NCI-H1436 (cell line): ENCODE measurements around the gene REEP6.

Experiments
- DNase-seq: peaks from one replicate; lab custom pipeline; 2025; lab: John Stamatoyannopoulos, UW

REEP6 gene

DNA sequence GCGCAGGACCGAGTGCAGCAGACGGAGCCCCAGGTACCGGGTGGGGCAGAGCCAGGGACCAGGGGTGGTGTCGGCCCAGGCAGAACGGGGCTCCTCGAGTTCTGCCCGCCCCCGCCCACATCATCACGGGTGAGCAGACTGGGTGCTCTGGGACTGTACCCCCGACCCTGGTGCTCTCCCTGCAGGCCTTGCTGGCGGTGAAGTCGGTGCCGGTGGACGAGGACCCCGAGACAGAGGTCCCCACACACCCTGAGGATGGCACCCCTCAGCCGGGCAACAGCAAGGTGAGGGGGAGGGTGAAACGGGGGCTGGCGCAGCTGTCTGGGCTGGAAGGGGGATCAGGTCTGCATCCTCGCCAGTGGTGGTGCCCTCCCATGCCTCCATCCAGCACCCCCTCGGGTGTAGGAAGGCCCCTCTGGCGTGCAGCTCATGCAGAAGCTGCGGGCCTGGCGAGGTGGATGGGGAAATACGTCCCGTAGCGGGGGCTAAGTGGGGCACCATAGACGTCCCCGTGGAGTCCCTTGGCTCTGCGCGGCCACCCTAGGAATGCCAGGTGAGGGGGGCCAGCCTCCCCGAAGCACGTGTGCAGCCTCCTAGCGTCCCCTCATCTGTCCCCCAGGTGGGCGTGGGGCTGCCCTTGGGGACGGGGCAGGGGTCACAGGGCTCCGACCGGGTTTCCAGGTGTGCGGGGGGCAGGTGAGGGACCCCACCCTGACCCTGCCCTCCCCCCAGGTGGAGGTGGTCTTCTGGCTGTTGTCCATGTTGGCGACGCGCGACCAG is 34.7 kb upstream of the REEP6 start:
- no peak for DNase-seq

DNA sequence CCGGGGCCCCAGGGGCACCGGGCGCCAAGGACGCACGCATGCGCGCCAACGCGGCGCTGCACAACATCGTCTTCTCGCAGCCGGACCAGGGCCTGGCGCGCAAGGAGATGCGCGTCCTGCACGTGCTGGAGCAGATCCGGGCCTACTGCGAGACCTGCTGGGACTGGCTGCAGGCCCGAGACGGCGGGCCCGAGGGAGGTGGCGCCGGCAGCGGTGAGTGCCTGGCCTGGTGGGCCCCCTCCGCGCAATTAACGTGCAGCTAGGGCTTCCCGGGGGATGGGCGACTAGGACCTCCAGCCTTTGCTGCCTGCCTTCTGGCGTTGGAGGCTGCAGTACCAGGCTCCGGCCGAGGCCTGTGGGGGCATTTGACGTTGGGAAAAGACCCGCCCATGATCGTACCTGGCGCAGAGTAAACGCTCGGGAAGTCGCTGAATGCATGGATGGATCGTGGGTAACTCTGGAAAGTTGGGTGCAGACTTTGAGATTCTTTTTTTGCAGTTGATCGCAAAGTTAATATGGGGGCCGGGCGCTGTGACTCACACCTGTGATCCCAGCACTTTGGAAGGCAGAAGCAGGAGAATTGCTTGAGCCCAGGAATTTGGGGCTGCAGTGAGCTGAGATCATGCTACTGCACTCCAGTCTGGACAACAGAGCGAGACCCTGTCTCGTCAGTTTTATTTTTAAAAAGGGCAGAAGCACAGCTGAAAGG is 33.8 kb upstream of the REEP6 start:
- DNase-seq = no peak

DNA sequence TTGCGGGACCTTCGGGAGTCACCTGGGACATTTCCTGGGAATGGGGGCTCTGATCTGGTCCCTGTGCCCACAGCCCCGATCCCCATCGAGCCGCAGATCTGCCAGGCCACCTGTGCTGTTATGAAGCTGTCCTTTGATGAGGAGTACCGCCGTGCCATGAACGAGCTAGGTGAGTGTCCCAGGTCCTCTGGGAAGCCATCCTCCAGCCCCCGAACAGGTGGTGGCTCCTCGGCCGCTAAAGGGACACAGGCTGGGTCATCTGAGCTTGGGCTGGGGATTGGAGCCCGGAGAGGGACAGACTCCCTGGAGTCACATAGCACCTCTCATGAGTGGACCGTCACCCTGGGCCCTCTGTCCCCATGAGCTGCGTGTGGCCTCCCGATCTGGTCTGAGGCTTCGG is 33.1 kb upstream of the REEP6 start:
- DNase-seq = no peak

DNA sequence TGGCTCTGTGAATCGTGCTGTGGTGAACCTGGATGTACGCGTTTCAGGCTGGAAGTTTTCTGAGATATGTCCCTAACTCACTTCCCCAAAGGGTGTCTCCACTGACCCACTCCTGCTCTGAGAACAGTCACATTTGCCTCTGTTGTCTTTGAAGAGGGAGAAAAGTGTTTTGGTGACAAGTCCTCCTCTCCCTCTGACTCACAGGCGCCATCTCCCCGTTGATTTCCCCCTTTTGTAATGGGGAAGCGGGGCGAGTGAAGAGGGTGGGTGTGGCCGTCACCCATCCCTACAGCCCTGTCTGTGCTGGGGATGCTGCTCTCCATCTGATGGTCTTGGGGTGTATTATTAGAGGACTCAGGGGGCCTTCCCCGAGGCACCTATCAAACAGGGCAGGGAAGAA is 31.5 kb upstream of the REEP6 start:
- no peak for DNase-seq

DNA sequence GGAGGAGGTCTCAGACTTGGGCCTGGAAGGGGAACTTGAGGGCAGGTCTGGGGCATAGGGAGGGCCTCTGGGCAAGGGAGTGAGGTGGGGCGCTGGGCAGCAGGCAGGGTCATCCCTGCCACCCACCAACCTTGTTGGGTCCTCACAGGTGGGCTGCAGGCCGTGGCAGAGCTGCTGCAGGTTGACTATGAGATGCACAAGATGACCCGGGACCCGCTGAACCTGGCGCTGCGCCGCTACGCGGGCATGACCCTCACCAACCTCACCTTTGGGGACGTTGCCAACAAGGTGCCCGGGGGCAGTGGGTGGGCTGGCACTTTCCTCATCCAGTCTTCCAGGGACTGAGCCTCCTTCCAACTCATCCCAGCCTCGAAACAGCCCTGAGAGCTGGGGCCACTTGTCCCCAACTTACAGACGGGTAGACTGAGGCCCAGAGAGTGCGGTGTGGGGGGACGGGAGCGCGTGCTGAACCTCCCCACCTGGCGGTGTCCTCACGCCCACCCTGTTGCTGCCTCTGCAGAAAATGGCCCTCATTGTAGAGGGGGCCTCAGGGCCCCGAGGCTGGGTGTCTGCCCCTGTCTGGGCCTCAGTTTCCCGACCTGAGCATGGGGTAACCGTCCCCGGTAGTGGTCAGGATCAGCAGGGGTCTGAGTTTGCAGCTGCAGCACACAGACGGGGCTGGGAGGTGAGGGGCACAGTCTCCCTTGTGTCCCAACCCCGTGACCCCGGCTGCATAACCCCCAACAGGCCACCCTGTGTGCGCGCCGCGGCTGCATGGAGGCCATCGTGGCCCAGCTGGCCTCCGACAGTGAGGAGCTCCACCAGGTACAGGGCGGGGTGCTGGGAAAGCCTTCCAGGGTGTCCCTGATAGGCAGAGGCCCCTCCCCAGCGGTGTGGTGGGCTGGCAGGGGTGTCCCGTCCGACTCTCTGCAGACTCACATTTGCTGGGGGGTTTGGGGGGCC is 30.7 kb upstream of the REEP6 start:
- DNase-seq = no peak

DNA sequence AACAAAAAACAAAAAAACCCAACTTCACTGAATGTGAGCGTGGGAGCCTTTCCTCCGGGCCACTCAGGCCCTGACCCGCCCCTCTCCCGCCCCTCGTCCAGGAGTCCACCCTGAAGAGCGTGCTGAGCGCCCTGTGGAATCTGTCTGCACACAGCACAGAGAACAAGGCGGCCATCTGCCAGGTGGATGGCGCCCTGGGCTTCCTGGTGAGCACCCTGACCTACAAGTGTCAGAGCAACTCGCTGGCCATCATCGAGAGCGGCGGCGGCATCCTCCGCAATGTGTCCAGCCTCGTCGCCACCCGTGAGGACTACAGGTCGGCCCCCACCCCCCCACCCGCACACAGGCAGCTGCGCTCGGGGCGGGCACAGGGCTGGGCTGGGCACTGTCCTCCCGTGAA is 29.1 kb upstream of the REEP6 start:
- DNase-seq = no peak

DNA sequence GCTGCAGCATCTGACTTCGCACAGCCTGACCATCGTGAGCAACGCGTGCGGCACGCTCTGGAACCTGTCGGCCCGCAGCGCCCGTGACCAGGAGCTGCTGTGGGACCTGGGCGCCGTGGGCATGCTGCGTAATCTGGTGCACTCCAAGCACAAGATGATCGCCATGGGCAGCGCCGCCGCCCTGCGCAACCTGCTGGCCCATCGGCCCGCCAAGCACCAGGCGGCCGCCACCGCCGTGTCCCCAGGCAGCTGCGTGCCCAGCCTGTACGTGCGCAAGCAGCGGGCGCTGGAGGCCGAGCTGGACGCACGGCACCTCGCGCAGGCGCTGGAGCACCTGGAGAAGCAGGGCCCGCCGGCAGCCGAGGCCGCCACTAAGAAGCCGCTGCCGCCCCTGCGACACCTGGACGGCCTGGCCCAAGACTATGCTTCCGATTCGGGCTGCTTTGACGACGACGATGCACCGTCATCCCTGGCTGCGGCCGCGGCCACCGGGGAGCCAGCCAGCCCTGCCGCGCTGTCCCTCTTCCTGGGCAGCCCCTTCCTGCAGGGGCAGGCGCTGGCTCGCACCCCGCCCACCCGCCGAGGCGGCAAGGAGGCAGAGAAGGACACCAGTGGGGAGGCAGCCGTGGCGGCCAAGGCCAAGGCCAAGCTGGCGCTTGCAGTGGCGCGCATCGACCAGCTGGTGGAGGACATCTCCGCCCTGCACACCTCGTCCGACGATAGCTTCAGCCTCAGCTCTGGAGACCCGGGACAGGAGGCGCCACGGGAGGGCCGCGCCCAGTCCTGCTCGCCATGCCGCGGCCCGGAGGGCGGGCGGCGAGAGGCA is 25.6 kb upstream of the REEP6 start:
- no peak for DNase-seq

DNA sequence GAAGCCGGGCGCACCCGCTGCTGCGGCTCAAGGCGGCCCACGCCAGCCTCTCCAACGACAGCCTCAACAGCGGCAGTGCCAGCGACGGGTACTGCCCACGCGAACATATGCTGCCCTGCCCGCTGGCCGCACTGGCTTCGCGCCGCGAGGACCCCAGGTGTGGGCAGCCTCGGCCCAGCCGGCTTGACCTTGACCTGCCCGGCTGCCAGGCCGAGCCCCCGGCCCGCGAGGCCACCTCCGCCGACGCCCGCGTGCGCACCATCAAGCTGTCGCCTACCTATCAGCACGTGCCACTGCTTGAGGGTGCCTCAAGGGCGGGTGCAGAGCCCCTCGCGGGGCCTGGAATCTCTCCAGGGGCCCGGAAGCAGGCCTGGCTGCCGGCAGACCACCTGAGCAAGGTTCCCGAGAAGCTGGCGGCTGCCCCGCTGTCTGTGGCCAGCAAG is 24.9 kb upstream of the REEP6 start:
- DNase-seq = no peak

DNA sequence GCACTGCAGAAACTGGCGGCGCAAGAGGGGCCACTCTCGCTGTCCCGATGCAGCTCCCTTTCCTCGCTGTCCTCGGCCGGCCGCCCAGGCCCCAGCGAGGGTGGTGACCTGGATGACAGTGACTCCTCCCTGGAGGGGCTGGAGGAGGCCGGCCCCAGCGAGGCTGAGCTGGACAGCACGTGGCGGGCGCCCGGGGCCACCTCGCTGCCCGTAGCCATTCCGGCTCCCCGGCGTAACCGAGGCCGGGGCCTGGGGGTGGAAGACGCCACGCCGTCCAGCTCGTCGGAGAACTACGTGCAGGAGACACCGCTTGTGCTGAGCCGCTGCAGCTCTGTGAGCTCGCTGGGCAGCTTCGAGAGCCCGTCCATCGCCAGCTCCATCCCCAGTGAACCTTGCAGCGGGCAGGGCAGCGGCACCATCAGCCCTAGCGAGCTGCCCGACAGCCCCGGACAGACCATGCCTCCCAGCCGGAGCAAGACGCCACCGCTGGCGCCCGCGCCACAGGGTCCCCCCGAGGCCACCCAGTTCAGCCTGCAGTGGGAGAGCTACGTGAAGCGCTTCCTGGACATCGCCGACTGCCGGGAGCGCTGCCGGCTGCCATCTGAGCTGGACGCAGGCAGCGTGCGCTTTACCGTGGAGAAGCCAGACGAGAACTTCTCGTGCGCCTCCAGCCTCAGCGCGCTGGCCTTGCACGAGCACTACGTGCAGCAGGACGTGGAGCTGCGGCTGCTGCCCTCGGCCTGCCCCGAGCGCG is 24.3 kb upstream of the REEP6 start:
- DNase-seq = no peak

DNA sequence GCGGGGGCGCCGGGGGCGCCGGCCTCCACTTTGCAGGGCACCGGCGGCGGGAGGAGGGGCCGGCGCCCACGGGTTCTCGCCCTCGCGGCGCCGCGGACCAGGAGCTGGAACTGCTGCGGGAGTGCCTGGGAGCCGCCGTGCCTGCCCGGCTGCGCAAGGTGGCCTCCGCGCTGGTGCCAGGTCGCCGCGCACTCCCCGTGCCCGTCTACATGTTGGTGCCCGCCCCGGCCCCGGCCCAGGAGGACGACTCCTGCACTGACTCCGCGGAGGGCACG is 23.8 kb upstream of the REEP6 start:
- no peak for DNase-seq

DNA sequence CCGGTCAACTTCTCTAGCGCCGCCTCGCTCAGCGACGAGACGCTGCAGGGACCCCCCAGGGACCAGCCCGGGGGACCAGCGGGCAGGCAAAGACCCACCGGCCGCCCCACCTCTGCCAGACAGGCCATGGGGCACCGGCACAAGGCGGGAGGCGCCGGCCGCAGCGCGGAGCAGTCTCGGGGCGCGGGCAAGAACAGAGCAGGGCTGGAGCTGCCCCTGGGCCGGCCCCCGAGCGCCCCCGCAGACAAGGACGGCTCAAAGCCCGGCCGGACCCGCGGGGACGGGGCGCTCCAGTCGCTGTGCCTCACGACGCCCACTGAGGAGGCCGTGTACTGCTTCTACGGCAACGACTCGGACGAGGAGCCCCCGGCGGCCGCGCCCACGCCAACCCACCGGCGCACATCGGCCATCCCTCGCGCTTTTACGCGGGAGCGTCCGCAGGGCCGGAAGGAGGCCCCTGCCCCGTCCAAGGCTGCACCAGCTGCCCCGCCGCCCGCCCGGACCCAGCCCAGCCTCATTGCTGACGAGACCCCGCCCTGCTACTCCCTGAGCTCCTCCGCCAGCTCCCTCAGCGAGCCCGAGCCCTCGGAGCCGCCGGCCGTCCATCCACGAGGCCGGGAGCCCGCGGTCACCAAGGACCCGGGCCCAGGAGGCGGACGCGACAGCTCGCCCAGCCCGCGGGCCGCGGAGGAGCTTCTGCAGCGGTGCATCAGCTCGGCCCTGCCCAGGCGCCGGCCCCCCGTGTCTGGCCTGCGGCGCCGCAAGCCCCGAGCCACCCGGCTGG is 23.3 kb upstream of the REEP6 start:
- DNase-seq = no peak

DNA sequence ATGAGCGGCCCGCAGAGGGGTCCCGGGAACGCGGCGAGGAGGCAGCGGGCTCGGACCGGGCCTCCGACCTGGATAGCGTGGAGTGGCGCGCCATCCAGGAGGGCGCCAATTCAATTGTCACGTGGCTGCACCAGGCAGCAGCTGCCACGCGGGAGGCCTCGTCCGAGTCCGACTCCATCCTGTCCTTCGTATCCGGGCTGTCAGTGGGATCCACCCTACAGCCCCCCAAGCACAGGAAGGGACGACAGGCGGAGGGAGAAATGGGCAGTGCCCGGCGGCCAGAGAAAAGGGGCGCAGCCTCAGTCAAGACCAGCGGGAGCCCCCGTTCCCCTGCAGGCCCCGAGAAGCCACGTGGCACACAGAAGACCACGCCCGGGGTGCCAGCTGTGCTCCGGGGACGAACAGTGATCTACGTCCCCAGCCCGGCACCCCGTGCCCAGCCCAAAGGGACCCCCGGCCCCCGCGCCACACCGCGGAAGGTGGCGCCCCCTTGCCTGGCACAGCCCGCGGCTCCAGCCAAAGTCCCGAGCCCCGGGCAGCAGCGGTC is 22.6 kb upstream of the REEP6 start:
- no peak for DNase-seq

DNA sequence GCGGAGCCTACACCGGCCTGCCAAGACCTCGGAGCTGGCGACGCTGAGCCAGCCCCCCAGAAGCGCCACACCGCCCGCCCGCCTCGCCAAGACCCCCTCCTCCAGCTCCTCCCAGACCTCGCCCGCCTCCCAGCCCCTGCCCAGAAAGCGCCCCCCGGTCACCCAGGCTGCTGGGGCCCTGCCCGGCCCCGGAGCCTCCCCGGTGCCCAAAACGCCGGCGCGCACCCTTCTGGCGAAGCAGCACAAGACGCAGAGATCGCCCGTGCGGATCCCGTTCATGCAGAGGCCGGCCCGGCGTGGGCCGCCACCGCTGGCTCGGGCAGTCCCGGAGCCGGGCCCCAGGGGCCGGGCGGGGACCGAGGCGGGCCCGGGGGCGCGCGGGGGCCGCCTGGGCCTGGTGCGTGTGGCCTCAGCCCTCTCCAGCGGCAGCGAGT is 22.1 kb upstream of the REEP6 start:
- DNase-seq = no peak

DNA sequence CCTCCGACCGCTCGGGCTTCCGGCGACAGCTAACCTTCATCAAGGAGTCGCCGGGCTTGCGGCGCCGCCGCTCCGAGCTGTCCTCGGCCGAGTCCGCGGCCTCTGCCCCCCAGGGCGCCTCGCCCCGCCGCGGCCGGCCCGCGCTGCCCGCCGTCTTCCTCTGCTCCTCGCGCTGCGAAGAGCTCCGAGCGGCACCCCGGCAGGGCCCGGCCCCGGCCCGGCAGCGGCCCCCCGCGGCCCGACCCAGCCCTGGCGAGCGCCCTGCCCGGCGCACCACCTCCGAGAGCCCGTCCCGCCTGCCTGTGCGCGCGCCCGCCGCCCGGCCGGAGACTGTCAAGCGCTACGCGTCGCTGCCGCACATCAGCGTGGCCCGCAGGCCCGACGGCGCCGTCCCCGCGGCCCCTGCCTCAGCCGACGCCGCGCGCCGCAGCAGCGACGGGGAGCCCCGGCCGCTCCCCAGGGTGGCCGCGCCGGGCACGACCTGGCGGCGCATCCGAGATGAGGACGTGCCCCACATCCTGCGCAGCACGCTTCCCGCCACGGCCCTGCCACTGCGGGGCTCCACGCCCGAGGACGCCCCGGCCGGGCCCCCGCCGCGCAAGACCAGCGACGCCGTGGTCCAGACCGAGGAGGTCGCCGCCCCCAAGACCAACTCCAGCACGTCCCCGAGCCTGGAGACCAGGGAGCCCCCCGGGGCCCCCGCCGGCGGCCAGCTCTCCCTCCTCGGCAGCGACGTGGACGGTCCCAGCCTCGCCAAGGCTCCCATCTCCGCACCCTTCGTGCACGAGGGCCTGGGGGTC is 21.5 kb upstream of the REEP6 start:
- DNase-seq = no peak

DNA sequence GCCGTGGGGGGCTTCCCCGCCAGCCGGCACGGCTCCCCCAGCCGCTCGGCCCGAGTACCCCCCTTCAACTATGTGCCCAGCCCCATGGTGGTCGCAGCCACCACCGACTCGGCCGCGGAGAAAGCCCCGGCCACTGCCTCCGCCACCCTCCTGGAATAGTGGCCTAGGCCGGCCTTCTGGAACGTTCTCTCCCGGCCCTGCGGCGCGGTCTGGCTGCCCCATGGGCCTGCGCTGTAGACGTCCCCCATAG is 21.0 kb upstream of the REEP6 start:
- no peak for DNase-seq

DNA sequence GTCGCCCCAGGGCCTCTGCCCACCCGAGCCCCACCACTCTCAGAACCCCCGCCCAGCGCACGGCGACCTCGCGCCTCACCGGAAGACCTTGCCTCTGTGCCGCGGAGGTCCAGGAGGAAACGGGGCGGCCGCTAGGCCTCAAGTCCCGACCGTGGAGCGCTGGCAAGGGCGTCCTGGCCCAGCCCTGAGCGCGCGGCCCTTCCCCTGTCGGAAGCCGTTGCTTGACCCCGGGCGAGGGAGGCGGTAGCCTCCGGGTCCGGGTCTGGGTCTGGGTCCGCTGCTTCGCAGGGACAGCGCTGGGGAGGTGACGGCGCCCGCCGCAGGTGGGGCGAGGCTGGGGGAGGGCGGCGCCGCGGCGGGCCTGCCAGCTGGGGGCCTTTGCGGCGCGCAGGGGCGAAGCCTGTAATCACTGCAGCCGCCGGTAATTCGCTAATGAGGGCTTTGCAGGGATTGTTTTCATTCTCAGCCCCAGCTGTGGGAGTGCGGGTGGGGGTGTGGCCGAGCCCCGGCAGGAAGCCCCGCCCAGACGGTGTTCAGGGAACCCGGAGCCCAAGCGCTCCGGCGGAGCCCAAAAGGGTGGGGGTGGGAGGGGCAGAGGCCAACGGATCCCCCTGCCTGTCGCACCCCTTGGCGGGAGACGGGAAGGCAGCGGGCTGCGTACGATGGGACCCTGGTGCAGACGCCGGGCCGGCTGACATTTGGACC is 20.5 kb upstream of the REEP6 start:
- peak; percentile 80 for DNase-seq

DNA sequence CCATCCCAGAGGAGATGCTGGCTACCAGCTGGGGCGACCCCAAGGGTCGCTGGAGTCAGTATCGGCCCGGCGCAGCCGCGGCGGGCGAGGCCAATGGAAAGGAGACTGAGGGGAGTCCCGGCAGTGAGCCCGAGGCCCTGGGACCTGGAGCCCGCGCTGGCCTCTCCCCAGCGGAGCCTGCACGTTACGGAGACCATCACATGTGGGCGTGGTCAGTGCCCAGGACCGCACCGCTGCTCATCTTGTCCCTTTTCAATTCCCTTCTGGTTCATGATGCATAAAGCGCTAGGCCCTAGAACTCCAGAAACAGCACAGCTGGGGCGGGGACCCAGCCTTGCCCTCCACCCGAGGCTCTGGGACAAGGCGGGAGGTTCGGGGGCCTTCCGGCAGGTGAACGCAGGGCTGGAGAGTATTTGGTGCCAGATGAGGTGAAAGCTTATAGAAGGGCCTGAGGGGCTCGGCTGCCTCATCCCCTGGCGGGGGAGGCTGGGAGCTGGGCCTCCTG is 19.9 kb upstream of the REEP6 start:
- no peak for DNase-seq

DNA sequence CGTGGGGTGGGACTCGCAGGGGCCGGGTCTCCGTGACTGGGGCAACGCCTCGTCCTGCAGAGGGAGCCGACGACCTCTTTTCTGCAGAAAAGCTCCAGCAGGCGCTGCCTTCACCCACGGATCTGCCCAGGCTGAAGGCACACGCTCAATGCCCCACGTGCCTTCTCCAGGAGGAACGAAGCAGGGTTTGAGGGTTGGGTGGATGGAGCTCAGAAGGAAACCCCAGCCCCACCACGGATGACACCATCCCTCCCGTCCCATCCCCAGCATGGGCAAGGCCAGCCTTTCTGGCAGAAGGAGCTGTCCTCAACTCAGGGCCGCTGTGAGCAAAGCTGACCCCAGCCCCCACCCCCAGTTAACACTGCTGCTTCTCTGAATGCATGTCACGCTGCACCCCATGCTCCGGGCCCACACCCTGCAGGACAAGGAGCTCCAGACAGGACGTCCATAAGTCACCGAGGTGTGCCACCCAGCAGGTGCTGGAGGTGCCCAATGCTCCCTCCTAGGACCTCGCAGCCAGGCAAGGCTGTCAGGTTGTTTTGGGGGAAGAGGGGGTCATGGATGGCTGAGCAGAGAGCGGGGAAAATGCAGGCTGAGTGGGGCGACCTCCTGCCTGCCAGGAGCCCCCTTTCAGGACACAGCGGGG is 19.3 kb upstream of the REEP6 start:
- no peak for DNase-seq
